Transverse colon (tissue), 4 donors: ENCODE results near the gene BTK. TPM values are rescaled to one million over a fixed set of nuclear protein-coding genes. Genes with fewer than 3 reads are reported as not detected.

Source experiments
- DNase-seq: peaks from one replicate; pipeline ENCODE4 v3.0.0-alpha.2; 2019
- H3K27ac ChIP-seq, 4 donors: fragments of 200-600 bp; sonication (generic); 2 replicates each; pipeline ENCODE4 v1.5.1; 2016 to 2018; ENCODE audit warnings: inconsistent platforms in 4 of 4
- H3K27me3 ChIP-seq: fragments of 200-600 bp; sonication (generic); 2 replicates; pipeline ENCODE4 v1.5.1; 2017; ENCODE audit warnings: inconsistent platforms
- H3K36me3 ChIP-seq, 4 donors: fragments of 200-600 bp; sonication (generic); 2 replicates each; pipeline ENCODE4 v1.5.1; 2017 to 2019; ENCODE audit warnings: inconsistent platforms in 4 of 4
- H3K4me1 ChIP-seq, 4 donors: fragments of 200-600 bp; sonication (generic); 2 replicates each; pipeline ENCODE4 v1.5.1; 2017 to 2020; ENCODE audit warnings: inconsistent platforms in 4 of 4
- H3K4me3 ChIP-seq, 4 donors: fragments of 200-600 bp; sonication (generic); 1 replicate in 1 of 4; 2 replicates in 3 of 4; pipeline versions ENCODE4 v1.5.1 to v1.6.1; 2017 to 2019; ENCODE audit warnings: inconsistent platforms in 4 of 4
- H3K9me3 ChIP-seq, 2 donors: fragments of 200-600 bp; sonication (generic); 2 replicates each; pipeline ENCODE4 v1.5.1; 2017 to 2019; ENCODE audit warnings: inconsistent platforms in 2 of 2
- CTCF ChIP-seq, 5 experiments: fragments of 200-600 bp in 3 of 5; fragments of 450-650 bp in 2 of 5; sonication (generic) in 3 of 5; IDR thresholded peaks; 1 replicate in 2 of 5; 2 replicates in 3 of 5; pipeline ENCODE4 v1.5.1; 2016 to 2017; ENCODE audit warnings: antibody characterized with exemption in 5 of 5, inconsistent platforms in 3 of 5, mild to moderate bottlenecking in 2 of 5, moderate library complexity in 1 of 5
- EP300 ChIP-seq: sonication (generic); formaldehyde crosslinking; IDR thresholded peaks from one replicate; pipeline ENCODE4 v1.6.1; 2017; ENCODE audit warnings: antibody characterized with exemption, low read depth
- POLR2A ChIP-seq: fragments of 450-650 bp; IDR thresholded peaks from one replicate; pipeline ENCODE4 v1.6.1; 2016; ENCODE audit warnings: antibody characterized with exemption, mild to moderate bottlenecking, moderate library complexity
- POLR2AphosphoS5 ChIP-seq, 3 donors: sonication (generic); formaldehyde crosslinking; IDR thresholded peaks; one replicate each; pipeline ENCODE4 v1.6.1; 2016; ENCODE audit warnings: antibody characterized with exemption in 3 of 3
- WGBS, 2 donors: methylation state at CpG; one replicate each; pipeline ENCODE4 v1.1.5; 2018; ENCODE audit warnings: low coverage in 1 of 2; 5-methylcytosine and 5-hydroxymethylcytosine counted together
- in situ Hi-C, 4 donors: fragments of 200-750 bp; cut with MboI; loops; one replicate each; pipeline versions ENCODE4 v1.15.0 to v1.15.1; 2017; ENCODE audit warnings: low sequenced_read_pairs in 3 of 4, low pct_ligation_motif_present in 1 of 4, low pct_unique_long_range_greater_than_20kb in 1 of 4
- intact Hi-C: fragments of 100-400 bp; cut with DNase I; formaldehyde crosslinking; loops from one replicate; pipeline ENCODE4 v1.15.1; 2023; ENCODE audit warnings: low total_unique reads
- total RNA-seq, 4 donors: library from RNA; depleted of rRNA; stranded (reverse); fragments of >200 nt; gene quantifications; one replicate each; pipeline ENCODE4 v1.1.0, GENCODE V29; 2016

BTK gene
- total RNA-seq, 4 donors from 2014 or later: 0.40 to 7.9 (median 4.4) TPM

DNA sequence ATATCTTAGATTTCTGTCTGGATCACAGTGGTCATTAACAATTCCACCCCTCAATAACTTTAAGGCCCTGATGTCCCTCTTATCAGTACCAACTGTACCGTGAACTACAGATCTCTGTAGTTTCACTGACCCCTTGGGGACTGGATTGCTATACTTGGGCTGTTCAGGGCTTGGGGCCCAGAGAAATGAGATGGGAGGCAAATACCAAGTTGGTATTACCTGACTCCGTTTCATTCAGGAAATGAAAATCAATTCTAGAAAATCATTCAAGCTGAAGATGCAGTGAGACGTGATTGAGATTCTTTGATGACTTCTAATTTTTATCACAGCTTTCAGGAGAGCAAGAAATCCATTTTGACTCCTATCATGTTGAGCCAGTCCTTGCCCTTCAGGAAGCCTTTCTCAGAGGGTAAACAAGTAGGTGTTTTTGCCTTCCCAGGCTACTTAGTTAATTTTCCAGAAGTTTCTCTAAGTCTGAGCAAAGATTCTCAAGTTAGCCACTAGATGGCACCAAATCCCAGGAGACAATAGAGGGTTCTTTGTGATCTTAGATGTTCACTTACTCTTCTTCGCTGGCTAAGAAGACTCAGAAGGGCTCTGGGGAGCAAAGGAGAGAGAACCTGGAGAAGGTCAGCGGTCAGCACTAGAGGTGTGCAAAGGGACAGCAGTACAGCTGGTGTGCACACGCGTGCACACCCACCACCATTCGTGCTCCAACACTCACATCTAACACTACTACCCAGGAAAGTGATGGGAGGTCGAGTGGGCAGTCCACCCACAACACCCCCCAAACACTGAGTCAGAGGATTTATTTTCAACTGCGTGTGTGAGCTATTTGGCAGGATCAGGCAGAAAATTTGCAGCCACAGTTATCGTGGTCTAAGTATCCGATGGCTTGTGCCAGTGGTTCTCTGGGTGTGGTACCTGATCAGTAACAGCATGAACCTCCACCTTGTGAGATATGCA lies 29.5 kb upstream of the BTK start:
- DNase-seq: no peak

GRCh38 chrX:101411984-101412383 lies 26.0 kb upstream of the BTK start:
- no peak for DNase-seq
- Histone ChIP-seq H3K27ac (no peak overlapping the region), H3K4me3 (no peak overlapping the region), H3K9me3 (no peaks in the 10 kb centered on the region), H3K27me3 (no peaks in the 10 kb centered on the region), H3K36me3 (no peaks in the 10 kb centered on the region), H3K4me1 (peaks cover 0 to 34% (median 5%) of the 10 kb centered on the region in 4 donors)
- intact Hi-C loops: loop anchor here (10.0 kb wide), 1 partner anchor 343 kb away; no protein-coding TSS in a partner anchor
- TF ChIP-seq POLR2A (no peak), POLR2AphosphoS5 (IDR thresholded peaks at IDR 0.05) (no peak), CTCF (IDR thresholded peaks at IDR 0.05) (no peak), EP300 (no peak)
- WGBS, 2 donors: 83 to 100% methylated on average over 1 to 10 of the region's 10 CpGs
- in situ Hi-C loops: loop anchor here in 2 of 4 donors (25.0 kb wide), 2 partner anchors 225 to 350 kb away; no protein-coding TSS in a partner anchor

More for the DNA sequence above, 29.5 kb upstream of the BTK start:
- TF ChIP-seq POLR2AphosphoS5 (IDR thresholded peaks at IDR 0.05) (no peak), CTCF (IDR thresholded peaks at IDR 0.05) (peak; percentile 56 to 86 (median 59)), POLR2A (no peak)
- Histone ChIP-seq H3K9me3 (no peaks in the 10 kb centered on the region), H3K36me3 (no peaks in the 10 kb centered on the region), H3K27ac (peak overlapping the region; percentile 15 to 67 (median 57)), H3K27me3 (no peaks in the 10 kb centered on the region), H3K4me1 (peaks cover 0 to 35% (median 5%) of the 10 kb centered on the region in 4 donors), H3K4me3 (no peak overlapping the region)
- 31 to 42% methylated on average over 3 to 12 of the region's 12 CpGs for WGBS, 2 donors
- intact Hi-C loops (loop anchor here (10.0 kb wide), 1 partner anchor 339 kb away; no protein-coding TSS in a partner anchor), in situ Hi-C loops (loop anchor here in 2 of 4 donors (25.0 kb wide), 2 partner anchors 222 to 347 kb away; no protein-coding TSS in a partner anchor)

DNA sequence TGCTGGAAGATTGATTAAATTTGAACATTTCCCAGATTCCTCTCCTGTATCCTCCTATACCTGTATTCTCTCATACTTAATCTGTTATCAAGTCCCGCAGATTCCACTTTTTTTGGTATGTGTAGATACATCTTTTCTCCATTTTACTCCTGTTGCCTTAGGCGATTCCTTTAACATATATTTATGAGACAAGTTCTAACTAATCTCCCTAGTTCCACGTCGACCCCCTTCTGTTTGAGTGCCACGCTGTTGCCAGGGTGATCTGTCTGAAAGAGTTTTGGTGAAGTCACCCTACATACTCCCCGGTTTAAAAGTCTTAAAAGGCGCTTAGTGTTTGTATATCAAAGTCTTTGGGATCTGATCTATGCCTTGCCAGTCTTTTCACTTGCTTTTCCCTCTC lies 24.5 kb upstream of the BTK start:
- intact Hi-C loops: loop anchor here (10.0 kb wide), 1 partner anchor 344 kb away; no protein-coding TSS in a partner anchor
- DNase-seq: no peak
- in situ Hi-C loops: loop anchor here in 2 of 4 donors (25.0 kb wide), 2 partner anchors 227 to 352 kb away; no protein-coding TSS in a partner anchor

More for the DNA sequence above, 24.5 kb upstream of the BTK start:
- Histone ChIP-seq H3K36me3 (no peaks in the 10 kb centered on the region), H3K27me3 (no peaks in the 10 kb centered on the region), H3K9me3 (no peaks in the 10 kb centered on the region), H3K27ac (peak overlapping the region in 3 of 4 donors; percentile 17 to 81 (median 34)), H3K4me1 (peaks cover 0 to 38% (median 2%) of the 10 kb centered on the region in 4 donors), H3K4me3 (peak overlapping the region in 1 of 4 donors; percentile 7)
- 63 to 83% methylated on average over 1 to 7 of the region's 7 CpGs for WGBS, 2 donors
- TF ChIP-seq CTCF (IDR thresholded peaks at IDR 0.05): no peak
